Breast epithelium (tissue), 4 donors: ENCODE results near the gene CLEC4G. TPM values are rescaled to one million over a fixed set of nuclear protein-coding genes. Genes with fewer than 3 reads are reported as not detected.

ENCODE experiments used
- DNase-seq, 2 donors: peaks; one replicate each; pipeline ENCODE4 v3.0.0-alpha.2; 2019; ENCODE audit warnings: low spot score in 2 of 2
- H3K27ac ChIP-seq, 2 donors: fragments of 200-600 bp; sonication (generic) in 1 of 2; one replicate each; pipeline ENCODE4 v1.5.1; 2016 to 2019; ENCODE audit warnings: mild to moderate bottlenecking in 1 of 2
- H3K27me3 ChIP-seq, 2 donors: fragments of 200-600 bp; sonication (generic) in 1 of 2; one replicate each; pipeline versions ENCODE4 v1.5.1 to v1.6.0; 2017 to 2019; ENCODE audit warnings: control low read depth in 1 of 2, mild to moderate bottlenecking in 1 of 2
- H3K36me3 ChIP-seq: fragments of 200-600 bp; one replicate; pipeline ENCODE4 v1.5.1; 2019
- H3K4me1 ChIP-seq, 2 donors: fragments of 200-600 bp; sonication (generic); one replicate each; pipeline ENCODE4 v1.5.1; 2016 to 2019; ENCODE audit warnings: control low read depth in 1 of 2
- H3K4me3 ChIP-seq, 3 donors: fragments of 200-600 bp; sonication (generic); 1 replicate in 2 of 3; 2 replicates in 1 of 3; pipeline ENCODE4 v1.5.1; 2016 to 2019; ENCODE audit warnings: mild to moderate bottlenecking in 3 of 3, moderate library complexity in 2 of 3
- H3K9me3 ChIP-seq, 2 donors: fragments of 200-600 bp; sonication (generic) in 1 of 2; one replicate each; pipeline ENCODE4 v1.5.1; 2016 to 2019; ENCODE audit warnings: control low read depth in 1 of 2
- CTCF ChIP-seq, 3 donors: fragments of 450-650 bp; IDR thresholded peaks; one replicate each; pipeline ENCODE4 v1.5.1; 2016 to 2017; ENCODE audit warnings: antibody characterized with exemption in 3 of 3, mild to moderate bottlenecking in 3 of 3, moderate library complexity in 3 of 3
- POLR2A ChIP-seq: fragments of 450-650 bp; IDR thresholded peaks from one replicate; pipeline ENCODE4 v1.6.1; 2016; ENCODE audit warnings: antibody characterized with exemption, mild to moderate bottlenecking, moderate library complexity
- POLR2AphosphoS5 ChIP-seq, 3 donors: sonication (generic); formaldehyde crosslinking; IDR thresholded peaks; one replicate each; pipeline ENCODE4 v1.6.1; 2017; ENCODE audit warnings: antibody characterized with exemption in 3 of 3
- intact Hi-C: fragments of 100-400 bp; cut with DNase I; formaldehyde crosslinking; loops from one replicate; pipeline ENCODE4 v1.15.1; 2023; ENCODE audit warnings: low total_unique reads
- total RNA-seq, 3 donors: library from RNA; depleted of rRNA; stranded (reverse); fragments of >200 nt; gene quantifications; one replicate each; pipeline ENCODE4 v1.1.0, GENCODE V29; 2016

The CLEC4G gene
- total RNA-seq, 3 donors from 2014 or later, result 1.3 to 3.7 TPM; not detected in 1

DNA sequence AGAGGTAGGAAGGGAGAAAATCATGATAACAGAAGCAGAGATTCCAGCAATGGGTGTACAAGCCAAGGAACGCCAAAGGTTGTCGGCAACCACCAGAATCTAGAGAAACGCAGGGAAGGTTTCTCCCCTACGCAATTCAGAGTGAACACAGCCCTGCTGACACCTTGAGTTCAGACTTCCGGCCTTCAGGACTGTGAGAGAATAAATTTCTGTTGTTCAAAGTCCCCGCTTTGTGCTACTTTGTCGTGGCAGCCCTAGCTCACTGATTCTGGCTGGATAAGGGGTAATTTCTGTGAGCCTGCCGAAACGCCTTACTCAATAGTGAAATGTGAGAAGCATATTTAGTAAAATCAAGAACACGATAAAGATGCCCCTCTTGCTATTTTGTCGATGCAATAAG is 5.3 kb upstream of the CLEC4G start:
- TF ChIP-seq CTCF (IDR thresholded peaks at IDR 0.05) (no peak), POLR2A (no peak)
- intact Hi-C loops, result no loop called here

GRCh38 chr19:7736148-7736547 is 4.2 kb upstream of the CLEC4G start:
- H3K4me3 ChIP-seq, result no peak overlapping the region
- DNase-seq, result no peak
- no peaks in the 10 kb centered on the region for H3K36me3 ChIP-seq
- H3K4me1 ChIP-seq, result no peaks in the 10 kb centered on the region
- H3K27ac ChIP-seq, result no peak overlapping the region
- intact Hi-C loops, result no loop called here
- no peak for TF ChIP-seq POLR2AphosphoS5 (IDR thresholded peaks at IDR 0.05)
- TF ChIP-seq POLR2A, result no peak
- no peak for TF ChIP-seq CTCF (IDR thresholded peaks at IDR 0.05)
- no peaks in the 10 kb centered on the region for H3K9me3 ChIP-seq
- peaks cover 0 to 18% of the 10 kb centered on the region in 2 donors for H3K27me3 ChIP-seq

More for the DNA sequence above, 5.3 kb upstream of the CLEC4G start:
- H3K4me1 ChIP-seq, result no peaks in the 10 kb centered on the region
- peaks cover 0 to 13% of the 10 kb centered on the region in 2 donors for H3K27me3 ChIP-seq
- H3K27ac ChIP-seq, result no peak overlapping the region
- H3K36me3 ChIP-seq, result no peaks in the 10 kb centered on the region
- DNase-seq, result no peak
- H3K4me3 ChIP-seq, result no peak overlapping the region
- no peaks in the 10 kb centered on the region for H3K9me3 ChIP-seq

GRCh38 chr19:7734220-7735203 is 2.6 kb upstream of the CLEC4G start:
- H3K27me3 ChIP-seq, result peaks cover 5 to 34% of the 10 kb centered on the region in 2 donors
- H3K36me3 ChIP-seq, result no peaks in the 10 kb centered on the region
- no peaks in the 10 kb centered on the region for H3K4me1 ChIP-seq
- no peak overlapping the region for H3K27ac ChIP-seq
- DNase-seq, result no peak
- intact Hi-C loops, result no loop called here
- TF ChIP-seq POLR2A, result no peak
- TF ChIP-seq POLR2AphosphoS5 (IDR thresholded peaks at IDR 0.05), result no peak
- TF ChIP-seq CTCF (IDR thresholded peaks at IDR 0.05), result no peak
- H3K4me3 ChIP-seq, result no peak overlapping the region
- no peaks in the 10 kb centered on the region for H3K9me3 ChIP-seq

DNA sequence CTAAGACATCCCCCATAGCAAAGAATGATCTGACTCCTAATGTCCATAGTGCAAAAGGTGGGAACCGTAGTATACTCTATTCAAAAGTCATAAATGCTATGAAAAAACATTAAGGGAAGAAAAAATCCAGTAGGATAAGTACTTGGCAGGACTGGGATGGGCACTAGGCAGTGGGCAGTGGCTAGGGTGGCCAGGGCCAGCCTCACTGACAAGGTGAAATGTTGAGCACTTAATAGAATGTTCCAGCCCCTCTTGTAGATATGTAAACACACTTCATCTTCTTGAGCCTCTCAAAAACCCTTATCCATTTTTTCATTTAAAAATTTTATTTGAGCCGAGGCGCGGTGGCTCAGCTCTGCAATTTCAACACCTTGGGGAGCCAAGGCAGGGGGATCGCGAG is 1.5 kb upstream of the CLEC4G start:
- Histone ChIP-seq H3K9me3 (no peaks in the 10 kb centered on the region), H3K4me1 (no peaks in the 10 kb centered on the region), H3K4me3 (no peak overlapping the region), H3K27me3 (peaks cover 5 to 46% of the 10 kb centered on the region in 2 donors), H3K36me3 (no peaks in the 10 kb centered on the region), H3K27ac (no peak overlapping the region)
- TF ChIP-seq POLR2AphosphoS5 (IDR thresholded peaks at IDR 0.05) (no peak), POLR2A (no peak), CTCF (IDR thresholded peaks at IDR 0.05) (no peak)
- intact Hi-C loops, result no loop called here
- no peak for DNase-seq

DNA sequence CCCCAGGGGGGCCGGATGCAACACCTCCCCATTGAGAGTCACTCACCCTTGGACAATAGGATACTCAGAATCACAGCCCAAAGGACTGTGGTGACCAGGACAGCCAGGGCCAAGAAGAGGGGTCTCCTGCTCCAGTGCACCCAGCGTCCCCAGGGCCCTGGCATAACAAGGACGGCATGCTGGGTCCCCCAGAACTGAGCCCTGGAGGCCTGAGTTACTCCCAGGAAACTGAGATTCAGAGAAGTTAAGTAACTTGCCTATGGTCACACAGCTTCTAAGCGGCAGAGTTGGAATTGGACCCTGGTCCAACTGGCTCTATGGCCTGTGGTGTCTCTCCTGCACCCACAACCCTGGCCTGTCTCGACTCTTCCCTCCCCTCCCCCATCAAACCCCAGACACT is 295 bp downstream of the CLEC4G start:
- H3K27me3 ChIP-seq, result peaks cover 5 to 55% of the 10 kb centered on the region in 2 donors
- H3K4me1 ChIP-seq, result no peaks in the 10 kb centered on the region
- intact Hi-C loops, result no loop called here
- no peaks in the 10 kb centered on the region for H3K9me3 ChIP-seq
- DNase-seq, result no peak
- TF ChIP-seq POLR2A (no peak), POLR2AphosphoS5 (IDR thresholded peaks at IDR 0.05) (no peak), CTCF (IDR thresholded peaks at IDR 0.05) (no peak)
- H3K27ac ChIP-seq, result no peak overlapping the region
- no peak overlapping the region for H3K4me3 ChIP-seq
- H3K36me3 ChIP-seq, result no peaks in the 10 kb centered on the region
